ENCODE results near the gene GNB3. TPM values are rescaled to one million over a fixed set of nuclear protein-coding genes. Genes with fewer than 3 reads are reported as not detected.
A peak's percentile ranks its signal among the peaks of the same experiment; 100 is the strongest.

The GNB3 gene
- polyA plus RNA-seq, 2 donors = 1.1 to 1.3 TPM

DNA sequence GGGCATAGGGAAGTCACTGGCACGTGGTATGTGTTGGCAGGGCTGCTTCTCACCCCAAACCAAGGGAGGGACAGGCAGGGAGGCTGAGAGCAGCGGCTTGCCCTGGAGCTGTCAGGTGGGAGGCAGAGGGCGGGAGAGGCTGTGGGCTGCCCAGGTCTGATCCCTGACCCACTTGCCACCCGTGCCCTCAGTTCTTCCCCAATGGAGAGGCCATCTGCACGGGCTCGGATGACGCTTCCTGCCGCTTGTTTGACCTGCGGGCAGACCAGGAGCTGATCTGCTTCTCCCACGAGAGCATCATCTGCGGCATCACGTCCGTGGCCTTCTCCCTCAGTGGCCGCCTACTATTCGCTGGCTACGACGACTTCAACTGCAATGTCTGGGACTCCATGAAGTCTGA, 4.7 kb downstream of the GNB3 start:
- Histone ChIP-seq H3K36me3 (ENCODE audit: control insufficient read depth in 2 of 2, insufficient read depth in 2 of 2, low read length in 1 of 2) (peaks cover 0 to 3% of the 10 kb centered on the region in 2 donors), H3K4me1 (ENCODE audit: control insufficient read depth in 2 of 2, insufficient read depth in 2 of 2, low read length in 1 of 2) (no peaks in the 10 kb centered on the region), H3K27ac (ENCODE audit: low read depth in 2 of 2, low read length in 1 of 2) (no peak overlapping the region)

DNA sequence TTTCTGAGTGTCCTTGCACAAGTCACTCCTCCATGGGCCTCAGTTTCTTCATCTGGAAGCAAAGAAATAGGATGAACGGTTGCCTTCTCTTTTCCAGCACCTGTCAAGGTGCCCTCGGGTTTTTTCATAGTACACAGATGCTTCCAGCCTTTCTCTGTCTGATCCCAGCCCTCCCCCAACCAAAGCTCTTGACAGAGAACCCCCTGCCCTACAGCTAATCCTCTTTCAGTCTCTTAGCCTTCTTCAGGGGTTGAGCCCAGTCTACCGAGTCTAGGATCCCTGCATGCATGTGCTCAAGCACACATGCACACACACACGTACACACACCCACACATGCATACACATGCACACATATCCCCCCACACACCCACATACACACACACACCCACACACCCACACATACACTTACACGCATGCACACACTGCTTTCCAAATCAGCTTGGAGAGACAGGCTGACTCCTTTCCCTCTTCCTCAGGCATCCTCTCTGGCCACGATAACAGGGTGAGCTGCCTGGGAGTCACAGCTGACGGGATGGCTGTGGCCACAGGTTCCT, 5.7 kb downstream of the GNB3 start:
- Histone ChIP-seq H3K27me3 (ENCODE audit: control insufficient read depth in 1 of 2, insufficient read depth in 2 of 2, low read length in 2 of 2) (no peaks in the 10 kb centered on the region), H3K4me1 (ENCODE audit: control insufficient read depth in 2 of 2, insufficient read depth in 2 of 2, low read length in 1 of 2) (peaks cover 0 to 5% of the 10 kb centered on the region in 2 donors), H3K9me3 (ENCODE audit: control insufficient read depth in 2 of 2, insufficient read depth in 1 of 2, low read depth in 1 of 2, low read length in 1 of 2) (no peaks in the 10 kb centered on the region), H3K36me3 (ENCODE audit: control insufficient read depth in 2 of 2, insufficient read depth in 2 of 2, low read length in 1 of 2) (peaks cover 0 to 3% of the 10 kb centered on the region in 2 donors), H3K4me3 (ENCODE audit: low read depth in 1 of 2, low read length in 2 of 2) (no peak overlapping the region), H3K27ac (ENCODE audit: low read depth in 2 of 2, low read length in 1 of 2) (no peak overlapping the region)
- WGBS, 2 donors = 86 to 88% methylated on average over 7 of the region's 7 CpGs

More for the DNA sequence above, 4.7 kb downstream of the GNB3 start:
- WGBS, 2 donors = 92 to 94% methylated on average over 17 of the region's 17 CpGs
- no peaks in the 10 kb centered on the region for H3K27me3 ChIP-seq (ENCODE audit: control insufficient read depth in 1 of 2, insufficient read depth in 2 of 2, low read length in 2 of 2)
- no peaks in the 10 kb centered on the region for H3K9me3 ChIP-seq (ENCODE audit: control insufficient read depth in 2 of 2, insufficient read depth in 1 of 2, low read depth in 1 of 2, low read length in 1 of 2)
- H3K4me3 ChIP-seq (ENCODE audit: low read depth in 1 of 2, low read length in 2 of 2) = no peak overlapping the region

DNA sequence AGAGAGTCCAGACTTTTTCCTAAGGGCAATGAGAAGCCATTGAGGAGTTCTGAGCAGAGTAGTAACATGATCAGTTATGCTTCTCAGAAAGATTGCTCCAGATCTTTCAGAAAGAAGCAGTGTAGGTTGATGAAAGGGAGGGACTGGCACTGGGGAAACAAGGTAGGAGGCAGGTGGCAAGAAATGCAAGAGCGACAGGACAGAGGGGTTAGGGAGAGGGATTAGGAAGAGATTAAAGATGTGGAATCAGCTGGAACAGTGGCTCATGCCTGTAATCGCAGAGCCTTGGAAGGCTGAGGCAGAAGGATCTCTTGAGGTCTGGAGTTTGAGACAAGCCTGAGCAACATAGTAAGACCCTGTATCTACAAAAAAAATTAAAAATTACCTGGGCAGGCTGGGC, 7.0 kb downstream of the GNB3 start:
- Histone ChIP-seq H3K4me3 (ENCODE audit: low read depth in 1 of 2, low read length in 2 of 2) (no peak overlapping the region), H3K36me3 (ENCODE audit: control insufficient read depth in 2 of 2, insufficient read depth in 2 of 2, low read length in 1 of 2) (peaks cover 0 to 3% of the 10 kb centered on the region in 2 donors), H3K9me3 (ENCODE audit: control insufficient read depth in 2 of 2, insufficient read depth in 1 of 2, low read depth in 1 of 2, low read length in 1 of 2) (no peaks in the 10 kb centered on the region), H3K27me3 (ENCODE audit: control insufficient read depth in 1 of 2, insufficient read depth in 2 of 2, low read length in 2 of 2) (no peaks in the 10 kb centered on the region), H3K4me1 (ENCODE audit: control insufficient read depth in 2 of 2, insufficient read depth in 2 of 2, low read length in 1 of 2) (peaks cover 0 to 5% of the 10 kb centered on the region in 2 donors), H3K27ac (ENCODE audit: low read depth in 2 of 2, low read length in 1 of 2) (no peak overlapping the region)
- WGBS, 2 donors = 92 to 94% methylated on average over 2 of the region's 2 CpGs

DNA sequence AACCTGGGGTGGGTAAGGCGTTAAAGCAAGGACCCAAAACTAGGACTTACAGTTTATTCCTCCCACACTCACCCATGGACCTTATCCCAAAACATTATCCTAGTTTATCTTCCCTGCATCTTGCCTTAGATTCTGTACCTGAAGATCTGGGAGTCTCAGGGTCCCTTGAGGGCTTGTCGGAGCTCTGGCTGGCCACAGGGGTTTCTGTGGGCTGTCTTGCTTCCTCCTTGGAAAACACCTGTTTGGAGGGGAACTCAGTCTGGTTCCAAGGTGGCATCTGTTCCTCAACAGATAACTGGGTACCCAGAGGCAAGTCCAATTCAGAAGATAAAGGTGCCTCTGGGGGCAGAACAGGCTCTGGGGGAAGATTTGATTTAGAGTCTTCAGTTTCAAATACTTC, 8.7 kb downstream of the GNB3 start:
- Histone ChIP-seq H3K27me3 (ENCODE audit: control insufficient read depth in 1 of 2, insufficient read depth in 2 of 2, low read length in 2 of 2) (no peaks in the 10 kb centered on the region), H3K4me1 (ENCODE audit: control insufficient read depth in 2 of 2, insufficient read depth in 2 of 2, low read length in 1 of 2) (peaks cover 4 to 9% of the 10 kb centered on the region in 2 donors), H3K27ac (ENCODE audit: low read depth in 2 of 2, low read length in 1 of 2) (no peak overlapping the region), H3K9me3 (ENCODE audit: control insufficient read depth in 2 of 2, insufficient read depth in 1 of 2, low read depth in 1 of 2, low read length in 1 of 2) (no peaks in the 10 kb centered on the region), H3K4me3 (ENCODE audit: low read depth in 1 of 2, low read length in 2 of 2) (no peak overlapping the region), H3K36me3 (ENCODE audit: control insufficient read depth in 2 of 2, insufficient read depth in 2 of 2, low read length in 1 of 2) (peaks cover 0 to 3% of the 10 kb centered on the region in 2 donors)
- WGBS, 2 donors = 86% methylated on average over 2 of the region's 2 CpGs

- H3K4me1 ChIP-seq (ENCODE audit: control insufficient read depth in 2 of 2, insufficient read depth in 2 of 2, low read length in 1 of 2) = peaks cover 4 to 9% of the 10 kb centered on the region in 2 donors
- H3K9me3 ChIP-seq (ENCODE audit: control insufficient read depth in 2 of 2, insufficient read depth in 1 of 2, low read depth in 1 of 2, low read length in 1 of 2) = no peaks in the 10 kb centered on the region
- H3K27me3 ChIP-seq (ENCODE audit: control insufficient read depth in 1 of 2, insufficient read depth in 2 of 2, low read length in 2 of 2) = no peaks in the 10 kb centered on the region
- H3K4me3 ChIP-seq (ENCODE audit: low read depth in 1 of 2, low read length in 2 of 2) = peak overlapping the region; percentile 22 to 70
- peaks cover 0 to 3% of the 10 kb centered on the region in 2 donors for H3K36me3 ChIP-seq (ENCODE audit: control insufficient read depth in 2 of 2, insufficient read depth in 2 of 2, low read length in 1 of 2)
- 68 to 81% methylated on average over 10 of the region's 10 CpGs for WGBS, 2 donors
- no peak overlapping the region for H3K27ac ChIP-seq (ENCODE audit: low read depth in 2 of 2, low read length in 1 of 2)
Measured at GRCh38 chr12:6849976-6850560, 9.3 kb downstream of the GNB3 start.

DNA sequence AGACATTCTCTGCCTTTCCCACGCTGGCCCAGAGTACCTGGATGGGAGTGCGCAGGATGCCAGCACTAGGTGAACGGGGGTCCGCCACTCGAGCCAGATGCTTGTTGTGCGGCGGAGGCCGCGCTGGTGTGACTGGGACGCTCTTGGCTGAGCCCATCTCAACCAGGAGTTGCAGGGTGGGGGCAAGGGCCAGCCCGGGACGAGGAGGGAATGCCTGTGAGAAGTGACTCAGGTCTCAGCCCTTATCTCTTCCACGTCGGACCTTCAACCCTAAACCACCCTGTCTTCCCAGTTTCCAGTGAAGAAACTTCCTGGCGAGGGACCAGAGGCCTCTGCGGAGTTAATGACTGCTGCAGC, 10.0 kb downstream of the GNB3 start:
- no peaks in the 10 kb centered on the region for H3K27me3 ChIP-seq (ENCODE audit: control insufficient read depth in 1 of 2, insufficient read depth in 2 of 2, low read length in 2 of 2)
- peak overlapping the region; percentile 41 to 70 for H3K4me3 ChIP-seq (ENCODE audit: low read depth in 1 of 2, low read length in 2 of 2)
- no peaks in the 10 kb centered on the region for H3K9me3 ChIP-seq (ENCODE audit: control insufficient read depth in 2 of 2, insufficient read depth in 1 of 2, low read depth in 1 of 2, low read length in 1 of 2)
- 22 to 27% methylated on average over 16 of the region's 16 CpGs for WGBS, 2 donors
- peaks cover 4 to 9% of the 10 kb centered on the region in 2 donors for H3K4me1 ChIP-seq (ENCODE audit: control insufficient read depth in 2 of 2, insufficient read depth in 2 of 2, low read length in 1 of 2)
- H3K27ac ChIP-seq (ENCODE audit: low read depth in 2 of 2, low read length in 1 of 2) = no peak overlapping the region
- H3K36me3 ChIP-seq (ENCODE audit: control insufficient read depth in 2 of 2, insufficient read depth in 2 of 2, low read length in 1 of 2) = no peaks in the 10 kb centered on the region

DNA sequence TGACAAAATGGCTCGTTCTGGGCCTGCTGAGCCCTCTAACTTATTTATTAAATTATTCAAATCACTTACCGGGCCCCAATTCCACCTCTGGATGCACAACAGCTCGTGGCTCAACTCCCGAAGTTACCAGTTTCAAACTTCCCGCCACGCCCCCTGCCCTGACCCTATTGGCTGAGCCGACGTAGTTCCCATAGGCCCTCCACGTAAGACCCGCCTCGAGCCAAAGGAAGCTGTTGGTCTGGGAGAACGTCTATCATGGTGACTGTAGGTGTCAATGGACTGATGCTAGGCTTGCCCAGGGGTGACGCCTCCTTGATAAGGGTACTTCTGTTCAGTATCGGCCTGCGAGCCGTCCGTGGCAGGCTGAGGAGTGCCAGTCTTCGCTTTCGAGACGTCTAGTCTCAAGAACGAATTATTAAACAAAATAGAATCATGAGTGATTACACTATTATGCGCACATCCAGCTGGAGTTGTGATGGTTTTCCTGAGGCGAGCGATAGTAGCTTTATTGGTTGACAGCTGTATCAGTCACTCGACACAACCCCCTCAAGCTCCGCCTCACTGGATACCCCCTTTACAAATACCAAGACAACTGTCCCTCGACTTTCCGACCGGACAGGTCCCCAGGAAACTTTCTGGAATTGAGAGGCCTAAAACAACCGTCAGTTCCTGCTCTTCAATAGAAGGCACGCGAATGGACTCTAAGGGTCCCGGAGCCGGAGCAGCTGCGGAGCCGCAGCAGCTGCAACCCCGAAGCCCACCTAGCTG, 10.6 kb downstream of the GNB3 start, which contains the start of gene CDCA3:
Gene CDCA3 (minus strand): TSS at position 134 of the 768 bp plus-strand sequence. CDS start 334 bp downstream, outside the sequence.
- WGBS, 2 donors = 0% methylated on average over 37 of the region's 37 CpGs
- Histone ChIP-seq H3K27me3 (ENCODE audit: control insufficient read depth in 1 of 2, insufficient read depth in 2 of 2, low read length in 2 of 2) (no peaks in the 10 kb centered on the region), H3K27ac (ENCODE audit: low read depth in 2 of 2, low read length in 1 of 2) (peak within 1 kb of the TSS; percentile 94 to 99), H3K4me3 (ENCODE audit: low read depth in 1 of 2, low read length in 2 of 2) (peak within 1 kb of the TSS; percentile 70 to 82), H3K9me3 (ENCODE audit: control insufficient read depth in 2 of 2, insufficient read depth in 1 of 2, low read depth in 1 of 2, low read length in 1 of 2) (no peaks in the 10 kb centered on the region), H3K36me3 (ENCODE audit: control insufficient read depth in 2 of 2, insufficient read depth in 2 of 2, low read length in 1 of 2) (peaks cover 0 to 5% of the 10 kb centered on the region in 2 donors), H3K4me1 (ENCODE audit: control insufficient read depth in 2 of 2, insufficient read depth in 2 of 2, low read length in 1 of 2) (peaks cover 4 to 9% of the 10 kb centered on the region in 2 donors)

DNA sequence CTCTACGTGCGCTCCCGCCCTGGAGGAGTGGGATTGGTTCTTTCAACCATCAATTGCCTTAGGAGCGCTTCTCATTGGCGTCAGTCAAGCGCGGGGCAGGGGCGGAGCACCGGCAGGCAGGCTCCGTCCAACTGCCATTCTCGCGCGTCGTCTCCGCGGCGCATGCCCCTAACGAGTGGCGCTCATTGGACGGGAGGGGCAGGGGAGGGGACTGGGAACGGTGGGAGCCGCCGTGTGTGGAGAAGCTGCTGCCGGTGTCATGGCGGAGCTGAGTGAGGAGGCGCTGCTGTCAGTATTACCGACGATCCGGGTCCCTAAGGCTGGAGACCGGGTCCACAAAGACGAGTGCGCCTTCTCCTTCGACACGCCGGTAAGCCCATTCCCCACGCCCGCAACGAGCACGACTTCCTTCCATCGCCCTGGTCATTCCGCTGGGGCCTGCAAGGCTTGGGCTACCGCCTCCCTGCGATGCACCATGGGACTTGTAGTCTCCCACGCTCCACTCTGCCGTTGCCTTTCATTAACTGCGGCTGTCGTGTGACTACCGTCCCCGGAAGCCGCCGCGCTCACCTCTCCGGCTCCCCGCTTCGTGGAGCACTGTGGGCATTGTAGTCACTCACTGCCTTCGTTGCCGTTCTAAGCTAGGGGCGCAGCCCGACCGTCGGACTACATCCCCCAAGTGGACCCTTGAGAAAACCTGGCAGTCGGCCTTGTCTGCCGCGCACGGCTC, 11.4 kb downstream of the GNB3 start, which contains the start of gene USP5:
Gene USP5 (plus strand): TSS at position 230 of the 730 bp plus-strand sequence. CDS start 30 bp downstream, at position 260.
- peaks cover 4 to 9% of the 10 kb centered on the region in 2 donors for H3K4me1 ChIP-seq (ENCODE audit: control insufficient read depth in 2 of 2, insufficient read depth in 2 of 2, low read length in 1 of 2)
- H3K9me3 ChIP-seq (ENCODE audit: control insufficient read depth in 2 of 2, insufficient read depth in 1 of 2, low read depth in 1 of 2, low read length in 1 of 2) = no peaks in the 10 kb centered on the region
- WGBS, 2 donors = 0% methylated on average over 62 to 65 of the region's 65 CpGs
- H3K27me3 ChIP-seq (ENCODE audit: control insufficient read depth in 1 of 2, insufficient read depth in 2 of 2, low read length in 2 of 2) = no peaks in the 10 kb centered on the region
- H3K36me3 ChIP-seq (ENCODE audit: control insufficient read depth in 2 of 2, insufficient read depth in 2 of 2, low read length in 1 of 2) = peaks cover 0 to 8% of the 10 kb centered on the region in 2 donors
- H3K4me3 ChIP-seq (ENCODE audit: low read depth in 1 of 2, low read length in 2 of 2) = peak within 1 kb of the TSS; percentile 70 to 82
- peak within 1 kb of the TSS; percentile 94 to 99 for H3K27ac ChIP-seq (ENCODE audit: low read depth in 2 of 2, low read length in 1 of 2)

GRCh38 chr12:6852651-6853354, 12.1 kb downstream of the GNB3 start:
- H3K36me3 ChIP-seq (ENCODE audit: control insufficient read depth in 2 of 2, insufficient read depth in 2 of 2, low read length in 1 of 2) = peaks cover under 1 to 13% of the 10 kb centered on the region in 2 donors
- WGBS, 2 donors = 1 to 2% methylated on average over 18 of the region's 18 CpGs
- H3K27me3 ChIP-seq (ENCODE audit: control insufficient read depth in 1 of 2, insufficient read depth in 2 of 2, low read length in 2 of 2) = no peaks in the 10 kb centered on the region
- peak overlapping the region; percentile 66 to 82 for H3K4me3 ChIP-seq (ENCODE audit: low read depth in 1 of 2, low read length in 2 of 2)
- peaks cover 4 to 9% of the 10 kb centered on the region in 2 donors for H3K4me1 ChIP-seq (ENCODE audit: control insufficient read depth in 2 of 2, insufficient read depth in 2 of 2, low read length in 1 of 2)
- no peaks in the 10 kb centered on the region for H3K9me3 ChIP-seq (ENCODE audit: control insufficient read depth in 2 of 2, insufficient read depth in 1 of 2, low read depth in 1 of 2, low read length in 1 of 2)
- H3K27ac ChIP-seq (ENCODE audit: low read depth in 2 of 2, low read length in 1 of 2) = peak overlapping the region; percentile 53 to 82

Measured in esophagus (tissue), 2 donors.